A549 treated with ZK216348 at 1 μM for 4 hours (cell line): ENCODE measurements around the gene ZBTB8A. TPM values are rescaled to one million over a fixed set of nuclear protein-coding genes. Genes with fewer than 3 reads are reported as not detected.

Experiments
- total RNA-seq: library from RNA; stranded (reverse); fragments of 200-300 nt; extraction: Qiagen RNA extraction; gene quantifications from 5 replicates; pipeline ENCODE4 v1.2.3, GENCODE V29; 2022; ENCODE audit warnings: low read depth

The ZBTB8A gene
- total RNA-seq = 2.5 to 4.4 TPM (median 3.8 TPM) in 5 replicates

DNA sequence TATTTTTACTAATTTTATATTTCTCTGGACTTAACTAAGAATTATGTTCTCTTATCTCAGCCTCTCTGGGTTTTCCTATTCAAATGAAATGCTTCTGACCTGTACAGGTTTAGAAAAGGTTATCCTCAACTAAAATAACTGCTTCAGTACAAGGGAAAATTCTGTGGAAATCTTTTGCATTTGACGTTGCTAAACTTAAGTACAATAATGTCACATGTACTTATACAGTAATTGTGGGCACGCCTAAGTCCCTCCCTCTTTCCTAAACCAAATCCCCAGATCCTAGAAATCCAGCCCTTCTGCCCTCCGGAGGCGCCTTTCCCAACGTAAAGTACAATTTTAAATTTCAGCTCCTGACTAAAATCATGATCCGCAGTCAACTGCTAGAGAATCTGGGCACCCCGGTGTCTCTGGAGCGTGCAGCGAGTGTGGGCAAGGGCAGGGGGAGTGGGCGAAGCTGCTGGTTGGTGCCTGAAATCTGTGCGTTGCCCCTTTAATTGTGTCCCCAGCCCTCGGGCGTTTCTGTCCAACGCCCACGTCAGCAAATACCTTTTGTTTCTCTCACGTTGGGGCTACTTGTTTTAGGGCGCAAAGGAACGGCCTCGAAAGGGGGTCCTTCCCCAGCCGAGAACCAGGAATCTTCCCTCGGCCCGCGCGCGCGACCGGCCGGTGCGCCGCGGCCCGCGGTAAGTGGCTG is at the start of gene ZBTB8A:
Gene ZBTB8A (plus strand): TSS at position 541 of the 697 bp plus-strand sequence. CDS start 53,505 bp downstream, outside the sequence.

DNA sequence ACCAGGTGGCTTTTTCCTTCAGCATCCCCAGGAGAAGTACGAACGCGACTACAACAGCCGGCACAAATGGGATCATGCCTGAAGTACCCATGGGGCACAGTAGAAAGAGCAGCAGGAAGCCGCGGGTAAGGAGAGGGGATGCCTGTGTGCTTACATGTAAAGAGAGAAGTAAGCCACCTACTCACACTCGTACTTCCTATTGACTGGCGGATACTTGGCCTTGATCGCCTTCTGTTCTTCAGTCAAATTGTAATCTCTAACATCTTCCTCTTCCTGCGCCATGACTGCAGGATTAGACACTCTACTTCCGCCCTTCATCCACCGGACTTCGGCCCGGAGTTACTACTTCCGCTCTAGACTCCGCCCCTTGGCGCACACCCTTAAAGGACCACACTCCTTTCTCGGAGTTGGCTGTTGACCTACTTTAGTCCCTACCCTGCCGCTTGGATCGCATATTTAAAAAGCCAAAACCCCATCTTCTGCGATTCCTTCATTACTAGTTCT is 111.1 kb downstream of the ZBTB8A start, which contains the start of gene ZBTB8OS:
Gene ZBTB8OS (minus strand): TSS at position 303 of the 504 bp plus-strand sequence. CDS start 21 bp downstream, at position 282.

DNA sequence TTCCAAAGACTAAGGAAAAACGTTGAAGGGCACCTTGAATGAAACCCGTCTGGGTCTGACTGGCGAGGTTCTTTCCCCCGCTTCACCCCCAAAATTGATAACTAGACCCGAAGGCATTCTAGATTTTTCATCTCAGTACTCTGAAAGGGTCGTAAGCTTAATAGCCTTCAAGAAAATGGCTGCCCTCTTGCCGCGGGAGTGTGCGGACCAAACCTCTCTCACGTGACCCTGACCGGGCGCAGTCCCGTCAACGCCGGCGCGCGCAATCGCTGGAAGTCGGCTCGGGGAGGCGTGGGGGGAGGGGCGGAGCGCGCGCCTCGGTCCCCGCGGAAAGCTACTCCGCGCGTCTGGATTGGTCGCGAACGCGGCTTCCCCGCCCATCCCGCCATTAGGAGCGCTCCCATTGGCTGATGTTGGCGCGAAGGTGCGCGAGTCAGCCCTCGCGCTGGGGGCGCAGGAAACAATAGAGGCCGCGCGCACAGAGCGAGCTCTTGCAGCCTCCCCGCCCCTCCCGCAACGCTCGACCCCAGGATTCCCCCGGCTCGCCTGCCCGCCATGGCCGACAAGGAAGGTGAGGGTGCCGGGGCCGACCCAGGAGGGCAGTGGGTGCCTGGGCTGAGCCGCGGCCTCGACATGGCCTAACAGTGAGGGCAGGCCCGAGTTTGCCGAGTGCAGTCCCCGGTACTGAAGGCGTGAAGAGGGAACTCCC is 111.7 kb downstream of the ZBTB8A start, which contains the start of gene RBBP4:
Gene RBBP4 (plus strand): TSS at position 457 of the 709 bp plus-strand sequence. CDS start 99 bp downstream, at position 556.

Other genes starting within 250 kb of the ZBTB8A start
- gene HDAC1, start 247.3 kb upstream of the ZBTB8A start, total RNA-seq = 52.8 to 61.8 TPM (median 54.7 TPM) in 5 replicates
- gene MARCKSL1, start 203.2 kb upstream of the ZBTB8A start, total RNA-seq = 54.0 to 74.4 TPM (median 66.1 TPM) in 5 replicates
- 2.0 to 4.7 TPM (median 4.0 TPM) in 5 replicates for gene FAM229A, start 176.9 kb upstream of the ZBTB8A start, total RNA-seq
- gene TSSK3, start 176.9 kb upstream of the ZBTB8A start, total RNA-seq = 0.25 TPM in 1 of 5 replicates, not detected in the others
- gene BSDC1, start 145.0 kb upstream of the ZBTB8A start, total RNA-seq = 16.7 to 22.6 TPM (median 22.5 TPM) in 5 replicates
- not detected in 5 replicates for gene ZBTB8B, start 74.4 kb upstream of the ZBTB8A start, total RNA-seq
- gene ZBTB8OS, start 111.1 kb downstream of the ZBTB8A start, total RNA-seq = 35.6 to 68.4 TPM (median 36.5 TPM) in 5 replicates
- gene RBBP4, start 111.8 kb downstream of the ZBTB8A start, total RNA-seq = 64.9 to 87.5 TPM (median 75.0 TPM) in 5 replicates
- gene SYNC, start 163.3 kb downstream of the ZBTB8A start, total RNA-seq = 10.7 to 18.5 TPM (median 13.9 TPM) in 5 replicates